Smooth muscle cell (in vitro differentiated cells): ENCODE data around the gene TJP3. TPM values are rescaled to one million over a fixed set of nuclear protein-coding genes. Genes with fewer than 3 reads are reported as not detected.

ENCODE experiments used
- DNase-seq: peaks from one replicate; lab custom pipeline; 2025; ENCODE audit not compliant: unreplicated experiment; lab: John Stamatoyannopoulos, UW
- H2AFZ ChIP-seq: fragments of 200-600 bp; sonication (generic); 2 replicates; pipeline ENCODE4 v1.6.0; 2016; ENCODE audit warnings: antibody characterized with exemption, low read depth, mild to moderate bottlenecking
- H3F3A ChIP-seq: fragments of 200-600 bp; sonication (generic); 2 replicates; pipeline ENCODE4 v1.6.0; 2017; ENCODE audit warnings: antibody characterized with exemption, low read depth
- H3K27ac ChIP-seq: fragments of 200-600 bp; sonication (generic); 2 replicates; pipeline ENCODE4 v1.5.1; 2016; ENCODE audit warnings: low read depth, mild to moderate bottlenecking
- H3K27me3 ChIP-seq: fragments of 200-600 bp; sonication (generic); 2 replicates; pipeline ENCODE4 v1.6.1; 2016; ENCODE audit warnings: low read depth, mild to moderate bottlenecking
- H3K36me3 ChIP-seq: fragments of 200-600 bp; sonication (generic); 2 replicates; pipeline ENCODE4 v1.5.1; 2016; ENCODE audit warnings: low read depth
- H3K4me1 ChIP-seq: fragments of 200-600 bp; sonication (generic); 2 replicates; pipeline ENCODE4 v1.5.1; 2016; ENCODE audit warnings: low read depth
- H3K4me2 ChIP-seq: fragments of 200-600 bp; sonication (generic); 2 replicates; pipeline ENCODE4 v1.6.0; 2016; ENCODE audit warnings: mild to moderate bottlenecking
- H3K4me3 ChIP-seq: fragments of 200-600 bp; sonication (generic); 2 replicates; pipeline ENCODE4 v1.5.1; 2016; ENCODE audit warnings: mild to moderate bottlenecking
- H3K79me2 ChIP-seq: fragments of 200-600 bp; sonication (generic); 2 replicates; pipeline ENCODE4 v1.6.0; 2016; ENCODE audit warnings: low read depth, mild to moderate bottlenecking
- H3K9ac ChIP-seq: fragments of 200-600 bp; sonication (generic); 2 replicates; pipeline ENCODE4 v1.6.0; 2016; ENCODE audit warnings: low read depth
- H3K9me3 ChIP-seq: fragments of 200-600 bp; sonication (generic); replicated peaks from 2 replicates; pipeline ENCODE4 v1.5.1; 2016; ENCODE audit warnings: low read depth
- H4K20me1 ChIP-seq: fragments of 200-600 bp; sonication (generic); 2 replicates; pipeline ENCODE4 v1.6.0; 2016; ENCODE audit warnings: low read depth
- CTCF ChIP-seq: fragments of 200-600 bp; sonication (generic); IDR thresholded peaks from 2 replicates; pipeline ENCODE4 v1.5.1; 2017; ENCODE audit warnings: borderline replicate concordance, mild to moderate bottlenecking, antibody characterized with exemption; ENCODE audit not compliant: insufficient read depth, poor library complexity, severe bottlenecking
- WGBS: methylation state at CpG from one replicate; pipeline ENCODE4 v1.1.7; 2016; ENCODE audit warnings: low lambda C conversion rate; 5-methylcytosine and 5-hydroxymethylcytosine counted together
- polyA plus RNA-seq: library from polyadenylated mRNA; unstranded; fragments of >200 nt; fragmentation: Nextera tagmentation; extraction: Ambion mirVana; gene quantifications from 2 replicates; pipeline ENCODE4 v1.2.1, GENCODE V29; 2016
- total RNA-seq: library from RNA; depleted of rRNA; stranded (reverse); fragments of >200 nt; gene quantifications from 2 replicates; pipeline ENCODE4 v1.2.3, GENCODE V29; 2014

TJP3 gene
- total and polyA plus RNA-seq, 2 experiments from 2014 or later = 1.2 to 6.2 TPM

GRCh38 chr19:3683405-3684053 lies 24.7 kb upstream of the TJP3 start:
- no peaks in the 10 kb centered on the region for H3K9me3 ChIP-seq
- H3K4me3 ChIP-seq = no peak overlapping the region
- no peak for TF ChIP-seq CTCF
- H3K79me2 ChIP-seq = peaks cover 61% of the 10 kb centered on the region
- H3F3A ChIP-seq = no peaks in the 10 kb centered on the region
- H3K4me1 ChIP-seq = peaks cover 14% of the 10 kb centered on the region
- no peak for DNase-seq
- peak overlapping the region; percentile 42 for H3K27ac ChIP-seq
- peaks cover 88% of the 10 kb centered on the region for H4K20me1 ChIP-seq
- WGBS = 60% methylated on average over 20 of the region's 26 CpGs
- H3K4me2 ChIP-seq = no peak overlapping the region
- no peaks in the 10 kb centered on the region for H3K27me3 ChIP-seq
- H3K36me3 ChIP-seq = no peaks in the 10 kb centered on the region
- no peak overlapping the region for H3K9ac ChIP-seq
- H2AFZ ChIP-seq = no peak overlapping the region

GRCh38 chr19:3684054-3684816 lies 23.9 kb upstream of the TJP3 start:
- no peak for DNase-seq
- peaks cover 68% of the 10 kb centered on the region for H3K79me2 ChIP-seq
- peak overlapping the region; percentile 42 for H3K27ac ChIP-seq
- TF ChIP-seq CTCF = no peak
- H3F3A ChIP-seq = no peaks in the 10 kb centered on the region
- no peak overlapping the region for H3K9ac ChIP-seq
- H3K36me3 ChIP-seq = no peaks in the 10 kb centered on the region
- no peak overlapping the region for H2AFZ ChIP-seq
- H3K4me2 ChIP-seq = no peak overlapping the region
- H3K4me1 ChIP-seq = peaks cover 14% of the 10 kb centered on the region
- H3K4me3 ChIP-seq = no peak overlapping the region
- H3K27me3 ChIP-seq = no peaks in the 10 kb centered on the region
- peaks cover 90% of the 10 kb centered on the region for H4K20me1 ChIP-seq
- no peaks in the 10 kb centered on the region for H3K9me3 ChIP-seq
- 72% methylated on average over 23 of the region's 23 CpGs for WGBS

GRCh38 chr19:3684817-3685410 lies 23.3 kb upstream of the TJP3 start:
- Histone ChIP-seq H3K4me1 (peaks cover 14% of the 10 kb centered on the region), H3K27me3 (no peaks in the 10 kb centered on the region), H3K9me3 (no peaks in the 10 kb centered on the region), H3K27ac (no peak overlapping the region), H3K9ac (no peak overlapping the region), H3K79me2 (peaks cover 72% of the 10 kb centered on the region), H3K4me2 (no peak overlapping the region), H3K36me3 (no peaks in the 10 kb centered on the region), H4K20me1 (peaks cover 90% of the 10 kb centered on the region), H2AFZ (no peak overlapping the region), H3K4me3 (no peak overlapping the region), H3F3A (no peaks in the 10 kb centered on the region)
- 89% methylated on average over 8 of the region's 8 CpGs for WGBS
- no peak for DNase-seq
- TF ChIP-seq CTCF = no peak
